Mucosa of descending colon (tissue), 3 donors: Measurements from ENCODE around the gene PID1. TPM values are rescaled to one million over a fixed set of nuclear protein-coding genes. Genes with fewer than 3 reads are reported as not detected.
A peak's percentile ranks its signal among the peaks of the same experiment; 100 is the strongest.

Source experiments
- ATAC-seq: fragments of 200-7000 bp; cut with Tn5 transposase; one replicate; pipeline ENCODE4 v1.9.1; 2020; ENCODE audit warnings: mild to moderate bottlenecking, moderate library complexity
- DNase-seq, 3 donors: peaks; one replicate each; pipeline ENCODE4 v3.0.0-alpha.2; 2020
- H3K36me3 ChIP-seq: fragments of 200-600 bp; one replicate; pipeline ENCODE4 v1.8.0; 2021; ENCODE audit warnings: low read depth, mild to moderate bottlenecking
- H3K4me1 ChIP-seq: fragments of 200-600 bp; one replicate; pipeline ENCODE4 v1.8.0; 2021; ENCODE audit warnings: low read depth, mild to moderate bottlenecking
- H3K4me3 ChIP-seq: fragments of 200-600 bp; one replicate; pipeline ENCODE4 v1.8.0; 2021; ENCODE audit warnings: mild to moderate bottlenecking
- H3K9me3 ChIP-seq: fragments of 200-600 bp; one replicate; pipeline ENCODE4 v1.8.0; 2021; ENCODE audit warnings: mild to moderate bottlenecking
- intact Hi-C, 2 donors: fragments of 100-400 bp; cut with DNase I in 1 of 2; cut with micrococcal nuclease in 1 of 2; formaldehyde crosslinking; loops; one replicate each; pipeline versions ENCODE4 v1.11.0 to v1.11.1; 2022; cut with DNase I, micrococcal nuclease
- total RNA-seq, 3 donors: library from RNA; stranded (reverse); fragmentation: NEBNext Ultra II Directional in 2 of 3; extraction: Animal tissue kit (Norgen Biotek cat#: 25700) in 2 of 3; gene quantifications; one replicate each; pipeline versions ENCODE4 v1.2.1 to v1.2.4, GENCODE V29; 2021 to 2023
- TF ChIP-seq, protein P1 (sequence below): fragments of 200-600 bp; IDR thresholded peaks from one replicate; pipeline ENCODE4 v1.8.0; 2022; ENCODE audit warnings: antibody characterized with exemption, mild to moderate bottlenecking
- donor health status: DM: no; HTN: no; CAD: no; lungs with moderate emphysema.
- donor health status: DM: no; HTN: no; CAD: no.
- donor health status: DM: no; HTN: yes; CAD: no.

Gene PID1
- total RNA-seq, 3 donors from 2014 or later, result 49.3 to 60.8 (median 52.5) TPM

DNA sequence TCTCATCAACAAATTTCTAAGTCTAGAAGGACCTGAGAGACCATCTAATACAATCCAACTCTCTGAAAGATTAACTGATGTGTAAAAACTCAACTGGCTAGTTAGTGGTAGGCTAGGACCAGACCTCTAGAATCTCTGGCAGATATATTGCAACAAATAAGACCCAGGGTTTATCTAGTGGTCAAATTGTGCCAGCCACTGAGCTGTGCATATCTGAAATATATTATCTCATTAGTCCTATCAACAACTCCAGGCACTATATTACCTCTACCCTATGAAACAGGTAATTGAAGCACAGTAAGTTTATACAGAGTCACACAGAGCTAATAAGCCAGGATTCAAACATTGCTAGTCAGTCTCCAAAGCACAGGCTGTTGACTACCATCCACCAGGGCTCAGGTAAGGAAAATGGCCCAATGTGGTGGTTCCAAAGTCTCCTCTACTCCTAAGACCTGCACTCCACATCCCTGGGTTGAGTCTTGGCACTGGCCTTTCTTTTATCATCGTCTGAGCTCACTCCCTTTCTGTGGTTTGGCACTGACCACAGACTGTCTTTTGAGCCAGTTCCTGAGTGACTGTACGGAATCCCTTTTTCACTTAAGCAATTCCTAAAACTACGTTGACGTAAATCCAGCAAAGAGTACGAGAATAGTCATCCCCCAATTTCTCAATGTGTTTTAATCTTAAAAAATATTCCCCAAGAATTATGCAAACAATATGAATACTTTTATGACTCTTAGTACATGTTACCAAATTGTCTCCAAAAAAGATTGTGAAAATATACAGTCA lies 11.9 kb upstream of the PID1 start:
- intact Hi-C loops, result no loop called here
- H3K36me3 ChIP-seq, result no peaks in the 10 kb centered on the region
- peak in 1 of 3 donors; percentile 16 for DNase-seq
- ATAC-seq, result peak; percentile 49
- no peaks in the 10 kb centered on the region for H3K9me3 ChIP-seq
- H3K4me3 ChIP-seq, result no peak overlapping the region
- TF ChIP-seq, protein P1, sequence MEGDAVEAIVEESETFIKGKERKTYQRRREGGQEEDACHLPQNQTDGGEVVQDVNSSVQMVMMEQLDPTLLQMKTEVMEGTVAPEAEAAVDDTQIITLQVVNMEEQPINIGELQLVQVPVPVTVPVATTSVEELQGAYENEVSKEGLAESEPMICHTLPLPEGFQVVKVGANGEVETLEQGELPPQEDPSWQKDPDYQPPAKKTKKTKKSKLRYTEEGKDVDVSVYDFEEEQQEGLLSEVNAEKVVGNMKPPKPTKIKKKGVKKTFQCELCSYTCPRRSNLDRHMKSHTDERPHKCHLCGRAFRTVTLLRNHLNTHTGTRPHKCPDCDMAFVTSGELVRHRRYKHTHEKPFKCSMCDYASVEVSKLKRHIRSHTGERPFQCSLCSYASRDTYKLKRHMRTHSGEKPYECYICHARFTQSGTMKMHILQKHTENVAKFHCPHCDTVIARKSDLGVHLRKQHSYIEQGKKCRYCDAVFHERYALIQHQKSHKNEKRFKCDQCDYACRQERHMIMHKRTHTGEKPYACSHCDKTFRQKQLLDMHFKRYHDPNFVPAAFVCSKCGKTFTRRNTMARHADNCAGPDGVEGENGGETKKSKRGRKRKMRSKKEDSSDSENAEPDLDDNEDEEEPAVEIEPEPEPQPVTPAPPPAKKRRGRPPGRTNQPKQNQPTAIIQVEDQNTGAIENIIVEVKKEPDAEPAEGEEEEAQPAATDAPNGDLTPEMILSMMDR, result no peak
- no peaks in the 10 kb centered on the region for H3K4me1 ChIP-seq

GRCh38 chr2:229279516-229279915 lies 8.4 kb upstream of the PID1 start:
- Histone ChIP-seq H3K4me3 (no peak overlapping the region), H3K4me1 (no peaks in the 10 kb centered on the region), H3K36me3 (no peaks in the 10 kb centered on the region), H3K9me3 (no peaks in the 10 kb centered on the region)
- TF ChIP-seq, protein P1, result no peak
- intact Hi-C loops, result no loop called here
- ATAC-seq (no peak), DNase-seq (no peak)

DNA sequence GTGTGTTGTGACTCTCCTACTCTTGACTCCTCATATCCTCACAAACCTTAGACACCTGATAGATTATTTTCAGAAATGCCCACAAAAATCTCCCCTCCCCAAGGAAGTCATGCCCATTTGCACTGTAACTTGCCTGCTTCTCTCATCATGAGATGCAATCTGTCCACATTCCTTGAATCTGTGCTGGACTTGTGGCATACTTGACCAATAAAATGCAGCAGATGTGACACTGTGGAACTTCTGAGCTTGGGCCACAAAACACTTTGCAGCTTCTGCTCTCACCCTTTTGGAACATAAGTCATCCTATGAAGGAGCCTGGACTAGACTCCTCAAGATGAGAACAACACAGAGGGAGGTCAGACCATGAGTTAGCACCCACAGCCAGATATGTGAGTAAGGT lies 4.4 kb upstream of the PID1 start:
- ATAC-seq (no peak), DNase-seq (no peak)
- Histone ChIP-seq H3K36me3 (no peaks in the 10 kb centered on the region), H3K4me3 (no peak overlapping the region), H3K4me1 (peaks cover 11% of the 10 kb centered on the region), H3K9me3 (no peaks in the 10 kb centered on the region)
- TF ChIP-seq, protein P1, result no peak
- intact Hi-C loops, result no loop called here

GRCh38 chr2:229273723-229274338 lies 2.7 kb upstream of the PID1 start:
- no peaks in the 10 kb centered on the region for H3K9me3 ChIP-seq
- peaks cover 16% of the 10 kb centered on the region for H3K4me1 ChIP-seq
- H3K4me3 ChIP-seq, result no peak overlapping the region
- TF ChIP-seq, protein P1, result peak; percentile 53
- peak; percentile 91 for ATAC-seq
- DNase-seq, result peak; percentile 73 to 90 (median 83)
- no peaks in the 10 kb centered on the region for H3K36me3 ChIP-seq
- intact Hi-C loops, result loop anchor here in 1 of 2 donors (5.0 kb wide), 1 partner anchor 142 kb away; no protein-coding TSS in a partner anchor

GRCh38 chr2:229273006-229273722 lies 2.1 kb upstream of the PID1 start:
- TF ChIP-seq, protein P1, result no peak
- Histone ChIP-seq H3K4me3 (no peak overlapping the region), H3K36me3 (no peaks in the 10 kb centered on the region), H3K4me1 (peaks cover 19% of the 10 kb centered on the region), H3K9me3 (no peaks in the 10 kb centered on the region)
- intact Hi-C loops, result loop anchor here in 1 of 2 donors (5.0 kb wide), 1 partner anchor 141 kb away; no protein-coding TSS in a partner anchor
- DNase-seq (peak in 2 of 3 donors; percentile 31), ATAC-seq (peak; percentile 25)
